Measurements from ENCODE around the gene MMP20.
A peak's percentile ranks its signal among the peaks of the same experiment; 100 is the strongest.

MMP20 gene

DNA sequence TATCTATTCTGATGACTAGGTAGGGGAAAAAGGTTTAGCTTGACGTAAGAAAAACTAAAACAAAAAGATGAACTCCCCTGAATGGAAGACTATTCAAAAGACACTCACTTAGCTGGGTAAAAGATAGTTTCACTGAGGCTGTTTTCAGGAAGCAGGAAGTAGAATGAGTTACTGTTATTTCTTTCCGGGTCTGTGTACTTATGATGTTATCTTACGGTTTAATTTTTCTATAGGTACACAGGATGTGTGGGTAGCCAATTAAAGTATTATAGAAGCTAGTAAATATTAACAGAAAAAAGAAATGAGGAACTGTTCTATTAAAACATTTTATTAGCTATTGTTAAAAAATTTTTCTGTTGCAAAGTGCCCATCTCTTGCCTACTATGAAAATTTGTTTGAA, 48.8 kb downstream of the MMP20 start:
- TF ChIP-seq CTCF (conservative IDR thresholded peaks at IDR 0.05; ENCODE audit: low read length), result no peak
- no peak overlapping the region for H3K4me3 ChIP-seq (ENCODE audit: low read length)
- no peak for DNase-seq (ENCODE audit: low read depth)

DNA sequence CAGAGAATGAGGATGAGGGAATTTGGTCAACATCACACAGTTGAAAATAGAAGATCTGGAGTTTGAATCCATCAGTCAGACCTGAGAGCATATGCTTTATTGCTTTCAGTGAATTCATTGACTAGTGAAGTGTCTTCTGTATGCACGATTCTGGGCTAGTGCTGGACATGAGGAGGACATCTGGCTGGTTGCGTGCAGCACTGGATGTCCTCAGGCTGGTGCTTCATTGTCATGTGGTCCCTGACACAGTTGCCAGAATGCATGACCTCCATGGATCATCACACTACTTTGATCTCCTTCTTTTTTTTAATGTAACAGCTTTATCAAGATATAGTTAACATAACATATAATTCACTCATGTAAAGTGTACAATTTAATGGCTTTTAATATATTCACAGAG, 50.1 kb downstream of the MMP20 start:
- no peak overlapping the region for H3K4me3 ChIP-seq (ENCODE audit: low read length)
- peak; percentile 18 for DNase-seq (ENCODE audit: low read depth)
- no peak for TF ChIP-seq CTCF (conservative IDR thresholded peaks at IDR 0.05; ENCODE audit: low read length)

DNA sequence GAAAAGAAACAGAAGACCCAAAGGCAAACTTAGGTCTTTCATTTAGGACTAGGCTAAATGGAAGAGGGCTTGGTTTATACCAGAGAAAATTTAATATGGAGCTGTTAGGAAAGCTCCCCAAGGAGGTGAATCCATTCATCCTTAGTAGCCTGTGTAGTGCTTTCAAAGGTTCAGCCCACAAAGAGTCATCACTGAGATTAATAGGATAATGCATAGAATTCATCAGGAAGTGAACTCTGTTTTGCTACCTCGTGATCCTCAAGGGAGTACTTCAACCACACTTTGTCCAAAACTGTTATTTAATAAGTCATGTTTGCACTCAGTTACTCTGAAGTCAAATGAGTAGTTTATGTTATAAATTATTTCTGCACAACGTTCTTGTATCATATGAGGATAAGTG, 51.3 kb downstream of the MMP20 start:
- DNase-seq (ENCODE audit: low read depth), result peak; percentile 6
- no peak overlapping the region for H3K4me3 ChIP-seq (ENCODE audit: low read length)
- no peak for TF ChIP-seq CTCF (conservative IDR thresholded peaks at IDR 0.05; ENCODE audit: low read length)

GRCh38 chr11:102572554-102573220, 52.4 kb downstream of the MMP20 start:
- DNase-seq (ENCODE audit: low read depth), result no peak
- no peak overlapping the region for H3K4me3 ChIP-seq (ENCODE audit: low read length)
- no peak for TF ChIP-seq CTCF (conservative IDR thresholded peaks at IDR 0.05; ENCODE audit: low read length)

DNA sequence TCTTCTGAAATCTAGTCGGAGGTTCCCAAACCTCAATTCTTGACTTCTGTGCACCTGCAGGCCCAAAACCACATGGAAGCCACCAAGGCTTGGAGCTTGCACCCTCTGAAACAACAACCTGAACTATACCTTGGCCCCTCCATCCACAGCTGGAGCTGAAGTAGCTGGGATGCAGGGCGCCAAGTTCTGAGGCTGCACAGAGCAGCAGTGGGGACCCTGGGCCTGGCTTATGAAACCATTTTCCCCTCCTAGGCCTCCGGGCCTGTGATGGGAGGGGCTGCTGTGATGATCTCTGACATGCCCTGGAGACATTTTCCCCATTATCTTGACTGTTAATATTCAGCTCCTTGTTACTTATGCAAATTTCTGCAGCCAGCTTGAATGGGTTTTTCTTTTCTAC, 56.3 kb downstream of the MMP20 start:
- TF ChIP-seq CTCF (conservative IDR thresholded peaks at IDR 0.05; ENCODE audit: low read length), result no peak
- no peak for DNase-seq (ENCODE audit: low read depth)

DNA sequence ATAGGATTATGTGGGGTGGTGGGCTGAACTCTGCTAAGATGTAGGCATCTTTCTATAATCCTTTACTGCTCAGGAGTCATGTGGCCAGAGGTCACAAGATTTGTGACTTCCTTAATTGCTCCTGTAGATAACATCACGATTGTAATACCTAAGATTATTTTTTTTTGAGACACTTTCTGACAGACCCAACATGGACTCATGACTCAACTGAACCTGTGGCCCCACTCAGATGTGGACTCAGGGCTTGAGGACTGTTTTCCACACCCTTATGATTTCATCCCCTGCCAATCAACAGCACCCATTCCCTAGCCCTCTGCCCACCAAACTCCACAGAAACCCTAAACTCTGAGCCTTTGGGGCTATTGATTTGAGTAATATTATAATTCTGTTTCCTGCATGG, 59.0 kb downstream of the MMP20 start:
- DNase-seq (ENCODE audit: low read depth), result no peak
- no peak for TF ChIP-seq CTCF (conservative IDR thresholded peaks at IDR 0.05; ENCODE audit: low read length)
- no peak overlapping the region for H3K4me3 ChIP-seq (ENCODE audit: low read length)

More for the DNA sequence above, 56.3 kb downstream of the MMP20 start:
- H3K4me3 ChIP-seq (ENCODE audit: low read length), result no peak overlapping the region

- no peak overlapping the region for H3K4me3 ChIP-seq (ENCODE audit: low read length)
- no peak for TF ChIP-seq CTCF (conservative IDR thresholded peaks at IDR 0.05; ENCODE audit: low read length)
- DNase-seq (ENCODE audit: low read depth), result peak; percentile 45
These were observed 61.0 kb downstream of the MMP20 start for GRCh38 chr11:102564110-102564509.

All from AG10803 (cell line).